Measurements from ENCODE around the gene RASGEF1C. TPM values are rescaled to one million over a fixed set of nuclear protein-coding genes. Genes with fewer than 3 reads are reported as not detected.

The RASGEF1C gene
- total RNA-seq, 2 experiments from 2014 or later: not detected

DNA sequence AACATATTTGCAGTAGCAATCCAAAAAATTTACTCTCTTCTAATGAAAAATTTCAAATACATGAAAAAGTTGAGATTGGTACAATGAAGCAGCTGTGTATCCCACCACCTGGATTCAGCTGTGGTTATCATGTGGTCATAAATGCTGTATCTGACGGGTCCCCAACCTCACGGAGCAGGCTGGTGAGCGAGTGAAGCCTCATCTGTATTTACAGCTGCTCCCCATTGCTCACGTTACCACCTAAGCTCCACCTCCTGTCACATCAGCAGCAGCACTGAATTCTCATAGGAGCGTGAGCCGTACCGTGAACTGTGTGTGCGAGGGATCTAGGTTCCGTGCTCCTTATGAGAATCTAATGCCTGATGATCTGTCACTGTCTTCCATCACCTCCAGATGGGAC lies 130.7 kb downstream of the RASGEF1C start:
- no peaks in the 10 kb centered on the region for H3K36me3 Mint-ChIP-seq
- DNase-seq: no peak

DNA sequence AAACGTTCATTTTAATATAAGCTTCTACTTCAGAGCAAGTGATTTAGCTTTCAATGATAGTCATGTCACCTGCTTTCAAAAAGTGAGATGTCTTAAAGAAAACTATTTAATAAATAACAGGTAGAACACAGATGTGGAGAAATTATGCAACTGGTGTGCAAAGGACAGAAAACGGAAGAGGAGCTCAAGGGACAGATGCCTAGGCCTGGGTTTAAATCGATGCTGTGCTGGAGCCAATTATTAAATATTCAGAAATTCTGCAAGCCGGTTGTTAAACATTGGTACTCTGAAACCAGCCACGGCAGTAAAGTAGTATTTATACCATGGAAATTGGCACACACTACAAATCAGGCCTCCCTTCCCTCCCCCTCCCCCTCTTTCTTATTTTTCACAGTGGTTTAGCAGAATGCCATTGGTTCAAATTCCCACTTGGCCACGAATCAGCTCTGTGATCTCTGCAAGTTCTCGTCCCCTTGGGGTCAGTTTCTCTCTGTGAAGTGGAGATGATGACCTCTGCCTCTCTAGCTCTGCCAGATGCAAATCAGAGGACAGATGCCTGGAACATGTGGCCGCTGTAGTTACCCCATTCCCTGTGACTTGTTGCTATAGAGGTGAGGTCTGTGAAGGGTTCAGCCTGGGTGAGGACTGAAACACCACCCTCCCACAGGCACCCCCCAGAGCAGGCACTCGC lies 131.3 kb downstream of the RASGEF1C start:
- DNase-seq: no peak
- peaks cover 11% of the 10 kb centered on the region for H3K4me1 Mint-ChIP-seq
- no peak overlapping the region for H3K27ac Mint-ChIP-seq
- peaks cover 3% of the 10 kb centered on the region for H3K9me3 Mint-ChIP-seq
- H3K4me3 Mint-ChIP-seq: no peak overlapping the region
- peaks cover 33% of the 10 kb centered on the region for H3K27me3 Mint-ChIP-seq
- H3K36me3 Mint-ChIP-seq: peaks cover 2% of the 10 kb centered on the region

More for the DNA sequence above, 130.7 kb downstream of the RASGEF1C start:
- no peak overlapping the region for H3K4me3 Mint-ChIP-seq
- no peak overlapping the region for H3K27ac Mint-ChIP-seq
- peaks cover 35% of the 10 kb centered on the region for H3K27me3 Mint-ChIP-seq
- H3K4me1 Mint-ChIP-seq: peaks cover 11% of the 10 kb centered on the region
- H3K9me3 Mint-ChIP-seq: peaks cover 2% of the 10 kb centered on the region

- peaks cover 3% of the 10 kb centered on the region for H3K36me3 Mint-ChIP-seq
- peaks cover 17% of the 10 kb centered on the region for H3K27me3 Mint-ChIP-seq
- DNase-seq: no peak
- no peak overlapping the region for H3K27ac Mint-ChIP-seq
- H3K4me1 Mint-ChIP-seq: peaks cover 12% of the 10 kb centered on the region
- H3K4me3 Mint-ChIP-seq: no peak overlapping the region
- H3K9me3 Mint-ChIP-seq: peaks cover 8% of the 10 kb centered on the region
Observed at GRCh38 chr5:180075703-180076102, 133.3 kb downstream of the RASGEF1C start.

- Mint-ChIP-seq H3K27me3 (peaks cover 11% of the 10 kb centered on the region), H3K9me3 (peaks cover 8% of the 10 kb centered on the region), H3K36me3 (peaks cover 3% of the 10 kb centered on the region), H3K27ac (no peak overlapping the region), H3K4me3 (no peak overlapping the region), H3K4me1 (peaks cover 17% of the 10 kb centered on the region)
- no peak for DNase-seq
Observed at GRCh38 chr5:180074462-180074861, 134.5 kb downstream of the RASGEF1C start.

- H3K4me3 Mint-ChIP-seq: peak overlapping the region; percentile 72
- peaks cover 8% of the 10 kb centered on the region for H3K9me3 Mint-ChIP-seq
- no peak for DNase-seq
- peaks cover 3% of the 10 kb centered on the region for H3K36me3 Mint-ChIP-seq
- peaks cover 24% of the 10 kb centered on the region for H3K4me1 Mint-ChIP-seq
- H3K27ac Mint-ChIP-seq: no peak overlapping the region
- H3K27me3 Mint-ChIP-seq: peaks cover 4% of the 10 kb centered on the region
Observed at GRCh38 chr5:180072556-180072955, 136.5 kb downstream of the RASGEF1C start.

GRCh38 chr5:180072256-180072548 lies 136.8 kb downstream of the RASGEF1C start:
- peak overlapping the region; percentile 38 for H3K27ac Mint-ChIP-seq
- peaks cover 8% of the 10 kb centered on the region for H3K9me3 Mint-ChIP-seq
- no peak for DNase-seq

DNA sequence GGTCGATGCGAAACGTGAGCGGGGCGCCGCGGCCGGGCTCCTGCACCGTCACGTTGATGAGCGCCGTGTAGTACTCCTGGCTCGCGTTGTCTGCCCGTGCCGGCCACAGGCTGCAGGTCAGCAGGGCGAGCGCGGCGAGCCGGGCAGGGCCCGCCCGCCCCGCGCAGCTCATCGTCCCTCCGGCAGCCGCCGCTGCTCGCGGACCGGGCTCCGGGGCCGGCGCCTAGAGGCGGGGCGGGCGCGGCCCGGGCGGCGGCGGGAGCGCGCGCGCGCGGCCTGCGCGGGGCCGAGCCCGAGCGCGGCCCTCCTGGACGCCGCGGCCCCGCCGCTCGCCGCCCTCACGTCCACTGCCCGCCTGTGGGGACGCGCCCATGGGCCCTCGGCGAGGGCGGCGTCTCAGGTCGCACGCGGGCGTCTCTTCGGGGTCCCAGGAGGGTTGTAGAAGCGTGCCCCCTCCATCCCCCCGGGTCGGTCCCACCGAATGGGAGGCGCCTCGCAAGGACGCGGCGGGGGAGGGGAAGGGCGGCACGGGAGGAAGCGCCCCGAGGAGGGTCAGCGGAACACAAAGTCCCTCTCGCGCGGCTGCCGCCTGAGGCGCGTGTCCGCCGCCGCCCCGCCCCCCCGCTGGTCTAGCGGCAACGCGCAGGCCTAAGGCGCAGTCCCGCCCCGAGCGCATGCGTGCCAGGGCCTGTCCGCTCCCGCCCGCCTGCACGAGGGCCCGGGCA lies 137.3 kb downstream of the RASGEF1C start, which contains the start of gene RNF130:
Gene RNF130, minus strand, starts transcription at position 229 of the 725 bp plus-strand sequence. Its CDS starts 57 bp downstream, at position 172.
- peak within 1 kb of the TSS; percentile 38 for H3K27ac Mint-ChIP-seq
- peaks cover 3% of the 10 kb centered on the region for H3K36me3 Mint-ChIP-seq
- H3K9me3 Mint-ChIP-seq: peaks cover 8% of the 10 kb centered on the region
- DNase-seq: peak; percentile 92
- H3K4me1 Mint-ChIP-seq: peaks cover 24% of the 10 kb centered on the region
- peak within 1 kb of the TSS; percentile 82 for H3K4me3 Mint-ChIP-seq
- H3K27me3 Mint-ChIP-seq: peaks cover 4% of the 10 kb centered on the region

More at GRCh38 chr5:180072256-180072548, 136.8 kb downstream of the RASGEF1C start:
- Mint-ChIP-seq H3K27me3 (peaks cover 4% of the 10 kb centered on the region), H3K4me1 (peaks cover 24% of the 10 kb centered on the region), H3K36me3 (peaks cover 3% of the 10 kb centered on the region), H3K4me3 (peak overlapping the region; percentile 72)

DNA sequence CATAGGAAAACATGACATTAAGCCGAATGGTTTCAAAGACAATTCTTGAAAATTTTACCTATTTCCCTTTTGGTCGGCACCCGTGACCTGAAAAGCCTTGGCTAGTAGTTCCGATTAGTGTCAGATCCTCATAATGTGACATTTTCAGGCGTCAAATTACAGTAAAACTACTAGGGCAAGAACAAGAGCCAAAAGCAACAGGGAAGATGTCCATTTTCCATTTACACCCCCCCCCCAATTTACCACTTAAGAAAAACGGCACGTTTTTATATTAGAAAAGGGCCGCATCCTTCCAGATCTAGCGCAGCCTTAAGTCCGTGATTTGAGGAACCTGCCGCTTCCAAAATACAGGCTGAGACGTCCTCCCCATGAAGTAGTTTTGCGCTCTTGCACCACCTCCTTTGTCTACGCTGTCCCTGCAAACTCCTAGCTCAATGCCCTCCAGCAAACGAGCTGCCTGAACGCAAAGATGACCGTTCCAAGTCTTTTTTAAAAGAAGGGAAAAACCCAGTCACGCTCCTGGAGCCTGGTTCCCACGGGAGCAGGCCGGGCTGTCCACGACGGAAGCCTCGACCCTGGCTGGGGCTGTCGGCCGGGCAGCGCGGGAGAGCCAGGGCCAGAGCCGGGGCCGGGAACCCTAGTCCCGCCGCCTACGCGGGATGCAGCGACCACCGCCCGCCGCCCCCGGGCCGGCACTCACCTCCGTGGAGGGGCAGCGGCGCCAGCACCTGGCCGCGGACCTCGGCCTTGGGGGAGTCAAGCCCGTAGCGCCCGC lies 138.1 kb downstream of the RASGEF1C start:
- peaks cover 6% of the 10 kb centered on the region for H3K36me3 Mint-ChIP-seq
- peaks cover 8% of the 10 kb centered on the region for H3K9me3 Mint-ChIP-seq
- H3K27ac Mint-ChIP-seq: peak overlapping the region; percentile 31
- peaks cover 4% of the 10 kb centered on the region for H3K27me3 Mint-ChIP-seq
- no peak for DNase-seq
- peak overlapping the region; percentile 82 for H3K4me3 Mint-ChIP-seq
- H3K4me1 Mint-ChIP-seq: peaks cover 24% of the 10 kb centered on the region

DNA sequence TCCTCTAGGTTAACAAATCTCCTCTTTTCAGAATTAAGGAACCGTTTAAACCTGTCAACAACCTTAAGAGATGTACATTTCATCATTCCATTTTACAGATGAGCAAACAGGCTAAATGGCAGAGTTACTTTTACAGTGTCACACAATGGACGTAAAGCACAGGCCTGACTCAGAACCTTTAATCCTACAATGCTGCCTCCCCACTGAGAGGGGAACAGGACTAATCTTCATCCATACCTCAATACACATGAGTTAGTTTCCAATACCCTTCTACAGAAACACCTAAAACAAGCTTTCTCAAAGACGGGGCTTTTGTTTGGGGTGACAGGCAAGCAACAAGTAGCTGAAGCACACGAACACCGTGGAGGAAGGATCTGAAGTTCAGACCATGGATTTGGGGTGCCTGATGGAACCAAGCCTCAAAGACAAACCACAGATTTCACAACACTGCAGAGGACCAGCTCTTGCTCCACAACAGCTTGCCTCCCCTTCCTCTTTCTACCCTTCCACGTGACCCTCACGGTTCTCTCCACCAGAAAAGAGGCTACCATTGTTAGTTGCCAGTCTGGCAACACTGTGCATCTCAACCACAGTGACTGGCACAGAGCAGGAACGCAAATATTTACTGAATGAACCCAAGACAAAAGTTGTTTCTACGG lies 139.3 kb downstream of the RASGEF1C start:
- DNase-seq: no peak
- Mint-ChIP-seq H3K27me3 (peaks cover 4% of the 10 kb centered on the region), H3K4me1 (peaks cover 24% of the 10 kb centered on the region), H3K27ac (no peak overlapping the region), H3K9me3 (peaks cover 8% of the 10 kb centered on the region), H3K36me3 (peaks cover 7% of the 10 kb centered on the region), H3K4me3 (peak overlapping the region; percentile 82)

- no peak overlapping the region for H3K4me3 Mint-ChIP-seq
- peaks cover 8% of the 10 kb centered on the region for H3K9me3 Mint-ChIP-seq
- no peak overlapping the region for H3K27ac Mint-ChIP-seq
- peaks cover 4% of the 10 kb centered on the region for H3K27me3 Mint-ChIP-seq
- DNase-seq: no peak
- peaks cover 24% of the 10 kb centered on the region for H3K4me1 Mint-ChIP-seq
- H3K36me3 Mint-ChIP-seq: peaks cover 7% of the 10 kb centered on the region
Observed at GRCh38 chr5:180068519-180069090, 140.4 kb downstream of the RASGEF1C start.

- DNase-seq: no peak
- Mint-ChIP-seq H3K27me3 (peaks cover 4% of the 10 kb centered on the region), H3K4me3 (no peak overlapping the region), H3K27ac (no peak overlapping the region), H3K9me3 (peaks cover 7% of the 10 kb centered on the region), H3K36me3 (peaks cover 7% of the 10 kb centered on the region), H3K4me1 (peaks cover 24% of the 10 kb centered on the region)
Observed at GRCh38 chr5:180067986-180068385, 141.0 kb downstream of the RASGEF1C start.

DNA sequence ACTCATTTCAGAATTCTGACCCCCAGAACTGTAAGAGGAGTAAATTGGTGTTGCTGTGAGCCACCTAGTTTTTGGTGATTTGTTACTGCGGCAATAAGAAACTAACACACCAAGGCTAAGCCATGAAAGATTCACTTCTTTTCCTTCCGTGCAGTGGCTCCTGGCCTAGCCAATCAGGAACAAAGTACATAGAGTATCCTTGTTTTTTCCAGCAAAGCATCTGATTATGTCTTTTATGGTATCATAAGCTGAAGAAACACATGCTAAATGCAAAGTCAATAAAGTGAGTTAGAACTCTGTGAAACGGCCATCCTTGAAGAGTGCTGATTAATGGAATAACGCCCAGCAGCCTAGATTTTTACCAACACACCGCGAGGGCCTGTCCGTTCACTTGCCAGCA lies 148.8 kb downstream of the RASGEF1C start:
- H3K36me3 Mint-ChIP-seq: peaks cover 2% of the 10 kb centered on the region
- H3K4me1 Mint-ChIP-seq: peaks cover 1% of the 10 kb centered on the region
- no peaks in the 10 kb centered on the region for H3K27me3 Mint-ChIP-seq
- no peak overlapping the region for H3K27ac Mint-ChIP-seq
- H3K4me3 Mint-ChIP-seq: no peak overlapping the region
- no peaks in the 10 kb centered on the region for H3K9me3 Mint-ChIP-seq
- DNase-seq: no peak

GRCh38 chr5:180059326-180059725 lies 149.7 kb downstream of the RASGEF1C start:
- Mint-ChIP-seq H3K9me3 (no peaks in the 10 kb centered on the region), H3K4me1 (peaks cover 1% of the 10 kb centered on the region), H3K27me3 (no peaks in the 10 kb centered on the region), H3K27ac (no peak overlapping the region), H3K36me3 (peaks cover 2% of the 10 kb centered on the region), H3K4me3 (no peak overlapping the region)
- DNase-seq: no peak

DNA sequence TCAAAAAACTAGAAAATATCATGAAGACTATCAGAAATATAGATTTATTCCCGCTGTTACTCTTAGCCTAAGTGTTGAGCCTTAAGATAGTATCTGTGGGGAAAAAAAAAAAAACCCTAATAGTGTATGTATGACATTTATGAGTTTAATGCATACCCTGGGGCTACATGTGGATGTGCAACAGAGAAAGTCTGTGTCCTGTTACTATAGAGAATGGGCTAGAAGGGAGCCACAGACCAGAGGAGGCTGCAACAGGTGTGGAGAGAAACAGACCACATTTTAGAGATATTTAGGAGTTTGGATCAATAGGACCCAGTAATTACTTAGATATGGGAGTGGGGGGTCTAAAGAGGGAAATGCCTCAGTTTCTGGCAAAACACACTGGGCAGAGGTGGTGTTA lies 152.9 kb downstream of the RASGEF1C start:
- no peaks in the 10 kb centered on the region for H3K9me3 Mint-ChIP-seq
- DNase-seq: no peak
- H3K4me3 Mint-ChIP-seq: no peak overlapping the region
- H3K27ac Mint-ChIP-seq: no peak overlapping the region
- H3K36me3 Mint-ChIP-seq: peaks cover 2% of the 10 kb centered on the region
- H3K27me3 Mint-ChIP-seq: no peaks in the 10 kb centered on the region
- H3K4me1 Mint-ChIP-seq: peaks cover 3% of the 10 kb centered on the region

Measured in activated naive CD8-positive, alpha-beta T cell treated with anti-CD3 and anti-CD28 coated beads for 36 hours (primary cell).